Osteocyte (in vitro differentiated cells): ENCODE measurements around the gene STAT6. TPM values are rescaled to one million over a fixed set of nuclear protein-coding genes. Genes with fewer than 3 reads are reported as not detected.
A peak's percentile ranks its signal among the peaks of the same experiment; 100 is the strongest.

ENCODE experiments used
- DNase-seq: peaks from one replicate; pipeline ENCODE4 v3.0.0; 2021; ENCODE audit warnings: mixed read lengths; ENCODE audit not compliant: unreplicated experiment; ENCODE audit errors: extremely low spot score
- H3K27ac Mint-ChIP-seq: one replicate; pipeline ENCODE4 v1.8.0; 2021; ENCODE audit warnings: mild to moderate bottlenecking, mixed read lengths; ENCODE audit not compliant: unreplicated experiment
- H3K27me3 Mint-ChIP-seq: one replicate; pipeline ENCODE4 v1.8.0; 2021; ENCODE audit warnings: mixed read lengths; ENCODE audit not compliant: unreplicated experiment
- H3K36me3 Mint-ChIP-seq: one replicate; pipeline ENCODE4 v1.8.0; 2021; ENCODE audit warnings: mixed read lengths; ENCODE audit not compliant: unreplicated experiment
- H3K4me1 Mint-ChIP-seq: one replicate; pipeline ENCODE4 v1.8.0; 2021; ENCODE audit warnings: mixed read lengths; ENCODE audit not compliant: unreplicated experiment
- H3K4me3 Mint-ChIP-seq: one replicate; pipeline ENCODE4 v1.8.0; 2021; ENCODE audit warnings: mild to moderate bottlenecking, moderate library complexity, mixed read lengths; ENCODE audit not compliant: unreplicated experiment
- H3K9me3 Mint-ChIP-seq: one replicate; pipeline ENCODE4 v1.8.0; 2021; ENCODE audit warnings: mixed read lengths; ENCODE audit not compliant: unreplicated experiment
- CTCF ChIP-seq: fragments of 200-600 bp; sonication (generic); IDR thresholded peaks from 2 replicates; pipeline ENCODE4 v1.5.0; 2021; ENCODE audit warnings: antibody characterized with exemption, mild to moderate bottlenecking, moderate library complexity
- long read RNA-seq: library from polyadenylated mRNA; unstranded; transcript quantifications from one replicate; pipeline ENCODE4 v2.0.0, GENCODE V29; 2021
- total RNA-seq: library from RNA; stranded (reverse); gene quantifications from 2 replicates; pipeline ENCODE4 v1.2.1, GENCODE V29; 2021

Gene STAT6
- 154 and 161 TPM in 2 replicates for total RNA-seq
- long read RNA-seq, full-length matches to known transcripts: 10 of 28 reads
- long read RNA-seq, partial matches to known transcripts: 10 of 28 reads
- long read RNA-seq, other reads (novel, unspliced or antisense): 8 of 28 reads

GRCh38 chr12:57111031-57111734 lies at the start of gene STAT6:
Gene STAT6, minus strand, starts transcription at chr12:57111362. Its CDS starts 3,084 bp downstream, at chr12:57108278.
- TF ChIP-seq CTCF: no peak
- Mint-ChIP-seq H3K4me1 (peaks cover 41% of the 10 kb centered on the region), H3K27me3 (no peaks in the 10 kb centered on the region), H3K36me3 (peaks cover 10% of the 10 kb centered on the region), H3K4me3 (peak within 1 kb of the TSS; percentile 91), H3K9me3 (no peaks in the 10 kb centered on the region), H3K27ac (peak within 1 kb of the TSS; percentile 99)
- peak; percentile 90 for DNase-seq

- no peak for TF ChIP-seq CTCF
- Mint-ChIP-seq H3K9me3 (no peaks in the 10 kb centered on the region), H3K27ac (no peak overlapping the region), H3K4me1 (peaks cover 36% of the 10 kb centered on the region), H3K27me3 (no peaks in the 10 kb centered on the region), H3K4me3 (no peak overlapping the region), H3K36me3 (peaks cover 76% of the 10 kb centered on the region)
- no peak for DNase-seq
Observed at GRCh38 chr12:57160741-57161140, 49.6 kb upstream of the STAT6 start.

- Mint-ChIP-seq H3K27ac (no peak overlapping the region), H3K36me3 (peaks cover 76% of the 10 kb centered on the region), H3K4me3 (no peak overlapping the region), H3K27me3 (no peaks in the 10 kb centered on the region), H3K9me3 (no peaks in the 10 kb centered on the region), H3K4me1 (peaks cover 33% of the 10 kb centered on the region)
- no peak for TF ChIP-seq CTCF
- no peak for DNase-seq
Observed at GRCh38 chr12:57160040-57160439, 48.9 kb upstream of the STAT6 start.

GRCh38 chr12:57159311-57159710 lies 48.1 kb upstream of the STAT6 start:
- Mint-ChIP-seq H3K27ac (no peak overlapping the region), H3K36me3 (peaks cover 76% of the 10 kb centered on the region), H3K4me1 (peaks cover 29% of the 10 kb centered on the region), H3K4me3 (no peak overlapping the region), H3K9me3 (no peaks in the 10 kb centered on the region), H3K27me3 (no peaks in the 10 kb centered on the region)
- no peak for TF ChIP-seq CTCF
- no peak for DNase-seq

- no peaks in the 10 kb centered on the region for H3K9me3 Mint-ChIP-seq
- H3K27ac Mint-ChIP-seq: no peak overlapping the region
- H3K27me3 Mint-ChIP-seq: no peaks in the 10 kb centered on the region
- H3K4me1 Mint-ChIP-seq: peaks cover 33% of the 10 kb centered on the region
- TF ChIP-seq CTCF: no peak
- DNase-seq: no peak
- peaks cover 76% of the 10 kb centered on the region for H3K36me3 Mint-ChIP-seq
- H3K4me3 Mint-ChIP-seq: no peak overlapping the region
Observed at GRCh38 chr12:57158665-57159064, 47.5 kb upstream of the STAT6 start.
